ENCODE results near the gene HHAT.

The HHAT gene

DNA sequence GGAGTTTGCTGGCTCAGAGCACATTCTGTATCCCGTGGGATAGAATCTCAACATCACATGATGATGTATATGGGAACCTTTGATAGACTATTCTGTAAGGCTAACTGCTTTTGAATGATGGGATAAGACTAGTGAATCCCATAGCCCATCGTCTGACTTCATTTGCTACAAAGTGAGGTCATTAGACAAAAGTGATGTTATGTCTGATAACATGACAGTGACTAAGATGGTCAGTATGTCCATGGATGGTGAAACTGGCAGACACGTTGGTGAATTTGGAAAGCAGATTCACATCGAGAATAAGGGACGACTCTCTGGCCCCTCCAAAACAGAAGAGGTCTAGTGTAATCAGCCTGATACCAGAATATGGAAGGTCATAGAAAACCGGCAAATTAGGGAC is 108.4 kb downstream of the HHAT start:
- no peak overlapping the region for H3K27ac ChIP-seq

DNA sequence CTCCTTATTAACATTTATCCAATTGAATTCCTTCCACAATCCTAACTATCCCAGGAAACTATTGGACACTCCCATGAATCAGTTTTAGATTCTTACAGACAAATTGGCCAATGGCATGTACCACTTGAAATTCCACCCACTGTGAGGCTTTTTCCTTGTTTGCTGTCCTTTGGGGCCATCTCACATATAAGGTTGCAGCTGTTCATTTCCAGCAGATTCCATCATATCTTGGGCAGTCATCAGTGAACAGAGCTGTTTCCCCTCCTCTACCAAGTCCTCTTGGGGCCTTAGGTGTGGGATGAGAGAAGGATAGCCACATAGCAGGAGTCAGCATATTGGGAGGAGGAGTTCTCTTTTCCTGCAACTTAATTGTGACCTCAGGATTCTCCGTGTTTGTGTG is 109.1 kb downstream of the HHAT start:
- no peak overlapping the region for H3K27ac ChIP-seq
- TF ChIP-seq, protein P1, sequence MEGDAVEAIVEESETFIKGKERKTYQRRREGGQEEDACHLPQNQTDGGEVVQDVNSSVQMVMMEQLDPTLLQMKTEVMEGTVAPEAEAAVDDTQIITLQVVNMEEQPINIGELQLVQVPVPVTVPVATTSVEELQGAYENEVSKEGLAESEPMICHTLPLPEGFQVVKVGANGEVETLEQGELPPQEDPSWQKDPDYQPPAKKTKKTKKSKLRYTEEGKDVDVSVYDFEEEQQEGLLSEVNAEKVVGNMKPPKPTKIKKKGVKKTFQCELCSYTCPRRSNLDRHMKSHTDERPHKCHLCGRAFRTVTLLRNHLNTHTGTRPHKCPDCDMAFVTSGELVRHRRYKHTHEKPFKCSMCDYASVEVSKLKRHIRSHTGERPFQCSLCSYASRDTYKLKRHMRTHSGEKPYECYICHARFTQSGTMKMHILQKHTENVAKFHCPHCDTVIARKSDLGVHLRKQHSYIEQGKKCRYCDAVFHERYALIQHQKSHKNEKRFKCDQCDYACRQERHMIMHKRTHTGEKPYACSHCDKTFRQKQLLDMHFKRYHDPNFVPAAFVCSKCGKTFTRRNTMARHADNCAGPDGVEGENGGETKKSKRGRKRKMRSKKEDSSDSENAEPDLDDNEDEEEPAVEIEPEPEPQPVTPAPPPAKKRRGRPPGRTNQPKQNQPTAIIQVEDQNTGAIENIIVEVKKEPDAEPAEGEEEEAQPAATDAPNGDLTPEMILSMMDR (IDR thresholded peaks at IDR 0.05), result no peak
- no peak for TF ChIP-seq ZFX (IDR thresholded peaks at IDR 0.05; ENCODE audit: borderline replicate concordance)

More for the DNA sequence above, 108.4 kb downstream of the HHAT start:
- TF ChIP-seq, protein P1 (IDR thresholded peaks at IDR 0.05), result no peak
- TF ChIP-seq ZFX (IDR thresholded peaks at IDR 0.05; ENCODE audit: borderline replicate concordance), result no peak

DNA sequence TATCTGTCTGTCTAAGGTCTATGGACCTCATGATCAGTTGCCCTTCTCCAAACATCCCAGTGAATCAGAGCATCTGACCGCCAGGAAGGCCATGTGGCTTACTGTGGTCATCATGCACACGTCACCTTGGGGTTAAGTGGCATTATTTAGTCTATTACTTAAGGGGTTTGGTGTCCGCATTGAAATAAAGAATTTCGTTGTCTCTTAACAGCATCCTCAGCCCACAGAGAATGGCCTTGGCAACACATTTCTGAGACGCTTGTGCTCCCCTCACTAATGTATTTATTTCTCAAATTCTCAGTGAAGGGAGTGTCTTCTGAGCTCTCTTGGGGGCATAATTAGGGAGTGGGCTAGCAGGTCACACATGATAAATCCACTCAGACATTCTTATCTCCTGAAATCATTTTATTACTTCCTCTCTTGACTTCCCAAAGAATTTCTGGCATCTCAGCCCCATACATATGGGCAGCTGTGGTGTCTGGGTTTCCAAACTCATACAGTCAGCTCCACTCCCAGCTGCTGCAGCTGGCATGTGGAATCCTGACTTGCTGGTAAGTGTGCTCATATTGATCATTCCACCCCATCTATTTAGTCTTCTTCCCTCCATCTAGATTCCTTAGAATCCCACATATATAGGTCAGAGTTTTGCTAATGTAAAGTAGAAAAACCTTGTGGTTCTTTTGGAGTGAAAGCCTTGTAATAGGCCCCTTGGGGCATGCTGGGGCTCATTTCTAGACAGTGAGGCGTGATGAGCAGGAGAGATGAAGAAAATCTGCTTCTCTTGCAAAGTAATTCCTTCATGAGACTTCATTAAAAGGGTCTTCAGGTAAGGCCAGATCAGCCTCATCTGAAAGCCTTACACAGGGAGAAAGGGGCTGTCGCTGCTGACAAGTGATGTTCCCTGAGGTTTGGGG is 110.5 kb downstream of the HHAT start:
- no peak overlapping the region for H3K27ac ChIP-seq
- TF ChIP-seq ZFX (IDR thresholded peaks at IDR 0.05; ENCODE audit: borderline replicate concordance), result no peak
- TF ChIP-seq, protein P1 (IDR thresholded peaks at IDR 0.05), result no peak

GRCh38 chr1:210440081-210440480 is 111.4 kb downstream of the HHAT start:
- TF ChIP-seq, protein P1 (IDR thresholded peaks at IDR 0.05), result no peak
- no peak for TF ChIP-seq ZFX (IDR thresholded peaks at IDR 0.05; ENCODE audit: borderline replicate concordance)
- no peak overlapping the region for H3K27ac ChIP-seq

DNA sequence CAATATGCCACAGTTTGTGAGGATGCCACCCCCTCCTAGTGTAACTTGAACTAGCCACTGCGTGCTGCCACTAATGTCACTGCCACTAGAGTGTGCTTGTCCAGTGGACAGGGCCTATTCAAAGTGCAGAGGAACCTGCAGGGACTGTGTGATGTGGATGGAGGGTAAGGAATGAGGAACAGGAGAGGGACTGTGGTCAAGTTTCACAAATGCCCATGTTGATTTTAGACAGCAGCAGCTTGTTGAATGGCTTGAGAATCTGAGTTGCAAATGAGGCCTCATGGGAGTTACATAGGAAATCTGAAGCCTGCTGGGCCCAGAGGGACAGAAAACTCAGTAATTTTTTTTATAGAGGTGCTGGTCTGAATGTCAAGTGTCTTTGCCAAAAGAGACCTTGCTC is 112.3 kb downstream of the HHAT start:
- H3K27ac ChIP-seq, result no peak overlapping the region
- no peak for TF ChIP-seq ZFX (IDR thresholded peaks at IDR 0.05; ENCODE audit: borderline replicate concordance)
- TF ChIP-seq, protein P1 (IDR thresholded peaks at IDR 0.05), result no peak

GRCh38 chr1:210445485-210445884 is 116.8 kb downstream of the HHAT start:
- no peak for TF ChIP-seq ZFX (IDR thresholded peaks at IDR 0.05; ENCODE audit: borderline replicate concordance)
- TF ChIP-seq, protein P1 (IDR thresholded peaks at IDR 0.05), result no peak
- no peak overlapping the region for H3K27ac ChIP-seq

GRCh38 chr1:210445931-210446330 is 117.2 kb downstream of the HHAT start:
- TF ChIP-seq, protein P1 (IDR thresholded peaks at IDR 0.05), result no peak
- no peak for TF ChIP-seq ZFX (IDR thresholded peaks at IDR 0.05; ENCODE audit: borderline replicate concordance)
- H3K27ac ChIP-seq, result no peak overlapping the region

Measured in 22Rv1 (cell line).